H1 (cell line): Measurements from ENCODE around the gene SLC43A3. TPM values are rescaled to one million over a fixed set of nuclear protein-coding genes. Genes with fewer than 3 reads are reported as not detected.

Experiments used
- CTCF ChIA-PET: fragments of 300-600 bp; sonication (Branson Sonifier 250); formaldehyde crosslinking; loops from one replicate; lab custom pipeline; 2021; ENCODE audit not compliant: partially characterized antibody; lab: Charles Lee
- POLR2A ChIA-PET: fragments of 300-600 bp; sonication (Branson Sonifier 250); formaldehyde crosslinking; loops from one replicate; lab custom pipeline; 2021; ENCODE audit warnings: inconsistent platforms; ENCODE audit not compliant: partially characterized antibody; lab: Charles Lee
- DNase-seq, 2 experiments: peaks; one replicate each; pipeline versions ENCODE4 v3.0.0 to v3.0.0-alpha.2; 2010 to 2022; ENCODE audit warnings: low spot score in 2 of 2, low read depth in 1 of 2, mixed read lengths in 1 of 2
- FAIRE-seq: peaks from 2 replicates; lab custom pipeline; 2011; peaks lifted over from hg19 to GRCh38; lab: Jason Lieb, UNC
- H2AFZ ChIP-seq: 2 replicates; pipeline ENCODE4 v1.8.1; 2012; ENCODE audit warnings: low read length, inconsistent platforms
- H2AK5ac ChIP-seq: 2 replicates; pipeline ENCODE4 v1.6.1; 2013; ENCODE audit warnings: low read depth, low read length
- H2BK120ac ChIP-seq: replicated peaks from 2 replicates; pipeline ENCODE3; 2013; ENCODE audit warnings: low read depth, low read length, inconsistent platforms
- H2BK12ac ChIP-seq: 2 replicates; pipeline ENCODE4 v1.6.1; 2013; ENCODE audit warnings: low read depth, low read length
- H2BK15ac ChIP-seq: 2 replicates; pipeline ENCODE4 v1.6.1; 2013; ENCODE audit warnings: low read length
- H2BK20ac ChIP-seq: 2 replicates; pipeline ENCODE4 v1.6.1; 2013; ENCODE audit warnings: low read length
- H2BK5ac ChIP-seq: 2 replicates; pipeline ENCODE4 v1.6.1; 2013; ENCODE audit warnings: low read depth, low read length
- H3K14ac ChIP-seq: 2 replicates; pipeline ENCODE4 v1.6.1; 2013; ENCODE audit warnings: inconsistent platforms; ENCODE audit not compliant: insufficient read length
- H3K18ac ChIP-seq: 2 replicates; pipeline ENCODE4 v1.6.1; 2013; ENCODE audit warnings: low read length; ENCODE audit errors: extremely low read depth
- H3K23ac ChIP-seq: 2 replicates; pipeline ENCODE4 v1.6.1; 2013; ENCODE audit warnings: inconsistent platforms; ENCODE audit not compliant: insufficient read length
- H3K23me2 ChIP-seq: 2 replicates; pipeline ENCODE4 v1.6.1; 2013; ENCODE audit warnings: low read depth, low read length
- H3K27ac ChIP-seq: 2 replicates; pipeline ENCODE4 v1.6.1; 2011; ENCODE audit warnings: low read depth, low read length, inconsistent platforms
- H3K27me3 ChIP-seq, 4 experiments: replicated peaks in 1 of 4; 1 replicate in 1 of 4; 2 replicates in 3 of 4; pipeline versions ENCODE4 v1.6.1 to v1.8.1; 2011 to 2013; ENCODE audit warnings: low read length in 3 of 4, mild to moderate bottlenecking in 3 of 4, inconsistent platforms in 2 of 4, mixed read lengths in 2 of 4, moderate library complexity in 1 of 4; ENCODE audit not compliant: control insufficient read depth in 3 of 4, insufficient read depth in 3 of 4; ENCODE audit errors: extremely low read depth in 1 of 4
- H3K36me3 ChIP-seq, 4 experiments: 2 replicates each; pipeline versions ENCODE4 v1.6.1 to v1.8.1; 2011 to 2013; ENCODE audit warnings: mild to moderate bottlenecking in 4 of 4, low read length in 3 of 4, moderate library complexity in 2 of 4, control low read depth in 1 of 4, inconsistent platforms in 1 of 4; ENCODE audit not compliant: insufficient read depth in 4 of 4, control insufficient read depth in 2 of 4
- H3K4ac ChIP-seq: replicated peaks from 2 replicates; pipeline ENCODE3; 2013; ENCODE audit warnings: low read length, low read depth, mixed read lengths, inconsistent platforms; ENCODE audit not compliant: insufficient read length
- H3K4me1 ChIP-seq, 4 experiments: replicated peaks in 1 of 4; 1 replicate in 1 of 4; 2 replicates in 3 of 4; pipeline versions ENCODE4 v1.6.1 to v1.8.1; 2011 to 2013; ENCODE audit warnings: low read length in 3 of 4, inconsistent platforms in 2 of 4, mixed read lengths in 1 of 4; ENCODE audit not compliant: insufficient read depth in 4 of 4, control insufficient read depth in 3 of 4
- H3K4me2 ChIP-seq, 2 experiments: 2 replicates each; pipeline versions ENCODE4 v1.6.1 to v1.8.1; 2011 to 2013; ENCODE audit warnings: low read depth in 2 of 2, low read length in 2 of 2, control low read depth in 1 of 2, inconsistent platforms in 1 of 2, mild to moderate bottlenecking in 1 of 2; ENCODE audit not compliant: insufficient read depth in 1 of 2
- H3K4me3 ChIP-seq, 4 experiments: fragments of 200-600, 300-600 bp in 1 of 4; sonication (generic), shearing (Covaris generic), sonication (Bioruptor Twin) in 1 of 4; 2 replicates each; pipeline versions ENCODE4 v1.5.1 to v1.8.1; 2011 to 2016; ENCODE audit warnings: low read length in 4 of 4, low read depth in 3 of 4, control low read depth in 2 of 4, inconsistent platforms in 2 of 4, mild to moderate bottlenecking in 2 of 4, mixed read lengths in 1 of 4, moderate library complexity in 1 of 4; ENCODE audit not compliant: insufficient read depth in 2 of 4; ENCODE audit errors: extremely low read depth in 1 of 4
- H3K56ac ChIP-seq: replicated peaks from 2 replicates; pipeline ENCODE3; 2013; ENCODE audit warnings: low read depth, mild to moderate bottlenecking, mixed read lengths, low read length, inconsistent platforms; ENCODE audit not compliant: insufficient read length
- H3K79me1 ChIP-seq: 2 replicates; pipeline ENCODE4 v1.6.1; 2013; ENCODE audit warnings: low read depth, low read length, control low read depth
- H3K79me2 ChIP-seq, 2 experiments: 2 replicates each; pipeline versions ENCODE4 v1.6.1 to v1.8.1; 2012 to 2013; ENCODE audit warnings: low read length in 2 of 2, mild to moderate bottlenecking in 2 of 2, inconsistent platforms in 1 of 2; ENCODE audit not compliant: insufficient read depth in 2 of 2, control insufficient read depth in 1 of 2
- H3K9ac ChIP-seq, 4 experiments: replicated peaks in 1 of 4; 1 replicate in 1 of 4; 2 replicates in 3 of 4; pipeline versions ENCODE4 v1.6.1 to v1.8.1; 2011 to 2013; ENCODE audit warnings: low read depth in 3 of 4, low read length in 3 of 4, control low read depth in 2 of 4, mild to moderate bottlenecking in 2 of 4, moderate library complexity in 2 of 4, inconsistent platforms in 1 of 4; ENCODE audit errors: extremely low read depth in 1 of 4
- H3K9me3 ChIP-seq, 2 experiments: 2 replicates each; pipeline versions ENCODE4 v1.6.1 to v1.8.1; 2012 to 2013; ENCODE audit warnings: mild to moderate bottlenecking in 2 of 2, moderate library complexity in 2 of 2, control low read depth in 1 of 2, inconsistent platforms in 1 of 2, low read depth in 1 of 2, low read length in 1 of 2, mixed read lengths in 1 of 2; ENCODE audit not compliant: insufficient read depth in 2 of 2
- H4K20me1 ChIP-seq, 2 experiments: replicated peaks in 1 of 2; 2 replicates each; pipeline versions ENCODE3 to v1.8.1; 2011 to 2013; ENCODE audit warnings: inconsistent platforms in 2 of 2, low read length in 2 of 2, mild to moderate bottlenecking in 1 of 2; ENCODE audit not compliant: insufficient read depth in 2 of 2, control insufficient read depth in 1 of 2
- H4K5ac ChIP-seq: 2 replicates; pipeline ENCODE4 v1.6.1; 2013; ENCODE audit warnings: low read length, low read depth, mixed read lengths, inconsistent platforms; ENCODE audit not compliant: insufficient read length
- H4K8ac ChIP-seq: 2 replicates; pipeline ENCODE4 v1.8.0; 2013; ENCODE audit warnings: mild to moderate bottlenecking, moderate library complexity, low read length, inconsistent platforms; ENCODE audit not compliant: insufficient read depth; ENCODE audit errors: extremely low read depth
- H4K91ac ChIP-seq: replicated peaks from 2 replicates; pipeline ENCODE3; 2013; ENCODE audit warnings: low read length, mixed read lengths, inconsistent platforms; ENCODE audit not compliant: insufficient read length
- CBX8 ChIP-seq: fragments of 300-800, 300-1000 bp; sonication (generic); IDR thresholded peaks from 2 replicates; pipeline ENCODE4 v1.7.1; 2016; ENCODE audit warnings: low read depth, low read length, borderline replicate concordance
- WGBS, 2 experiments: shearing (Covaris generic) in 1 of 2; methylation state at CpG; one replicate each; pipeline versions ENCODE4 v1.1.6 to v1.1.7; 2013 to 2015; ENCODE audit warnings: low lambda C conversion rate in 2 of 2, mixed read lengths in 2 of 2, inconsistent platforms in 1 of 2, low coverage in 1 of 2, missing lambda C conversion rate in 1 of 2; ENCODE audit not compliant: insufficient replicate concordance in 2 of 2, insufficient coverage in 1 of 2, insufficient read length in 1 of 2; ENCODE audit errors: extremely low coverage in 1 of 2, missing lambda C conversion rate in 1 of 2; 5-methylcytosine and 5-hydroxymethylcytosine counted together
- polyA plus RNA-seq, 7 experiments: library from polyadenylated mRNA; depleted of rRNA in 3 of 7; stranded (reverse) in 5 of 7; unstranded in 2 of 7; fragments of >200 nt in 5 of 7; fragments of 200-250 nt in 2 of 7; gene quantifications; 1 replicate in 5 of 7; 2 replicates in 1 of 7; 4 replicates in 1 of 7; pipeline versions ENCODE4 v1.2.1 to v1.2.3, GENCODE V29; 2011 to 2013; ENCODE audit warnings: missing spikeins in 2 of 7, mixed read lengths in 2 of 7
- total RNA-seq: library from RNA; stranded (reverse); fragmentation: NEBNext Ultra II Directional; extraction: Animal tissue kit (Norgen Biotek cat#: 25700); gene quantifications from 2 replicates; pipeline ENCODE4 v1.2.1, GENCODE V29; 2021

Gene SLC43A3
- total and polyA plus RNA-seq, 2 of the 8 experiments (the other 6 are each of a cell fraction or from before 2014, with no cell fraction given) = 31.8 to 67.8 TPM

DNA sequence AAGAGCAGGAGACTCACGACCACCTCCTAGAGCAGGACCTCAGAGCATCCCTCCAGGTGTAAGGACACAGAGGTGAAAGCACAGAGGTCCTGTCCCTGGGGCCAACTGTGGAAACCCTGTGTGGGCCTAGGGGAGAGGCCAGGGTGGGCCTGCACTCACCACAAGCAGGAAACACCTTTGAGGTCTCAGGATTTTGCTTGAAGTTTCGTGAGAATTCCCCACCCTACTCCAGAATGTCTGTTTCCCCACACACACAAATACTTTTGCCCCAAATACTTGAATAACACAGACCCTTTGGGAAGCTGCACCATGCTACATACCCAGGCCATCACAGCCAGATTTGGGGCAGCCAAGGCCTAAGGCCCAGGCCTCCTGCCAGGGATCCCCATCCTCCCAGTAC lies 18.1 kb downstream of the SLC43A3 start:
- no peaks in the 10 kb centered on the region for H3K27me3 ChIP-seq
- H3K36me3 ChIP-seq = peaks cover 7 to 33% (median 23%) of the 10 kb centered on the region in 4 experiments; a peak in 6 of 8 replicates
- H2BK5ac ChIP-seq = no peak overlapping the region
- POLR2A ChIA-PET = interaction anchor here (0.9 to 1.7 kb wide), 2 partner anchors 8 to 241 kb away, joined by 3 read pairs; partner anchors contain the start of gene YPEL4
- no peak overlapping the region for H2BK120ac ChIP-seq
- no peak overlapping the region for H3K4me3 ChIP-seq
- H2BK20ac ChIP-seq = no peak overlapping the region
- no peak overlapping the region for H4K5ac ChIP-seq
- H2BK15ac ChIP-seq = no peak overlapping the region
- no peak overlapping the region for H4K91ac ChIP-seq
- no peaks in the 10 kb centered on the region for H3K4me1 ChIP-seq
- CTCF ChIA-PET = interaction anchor here (1.2 to 1.4 kb wide), 3 partner anchors 10 to 85 kb away, joined by 3 to 6 read pairs (median 4); no protein-coding TSS in a partner anchor
- no peak overlapping the region for H3K4ac ChIP-seq
- no peak for FAIRE-seq
- no peak overlapping the region for H2AK5ac ChIP-seq
- H4K8ac ChIP-seq = no peak overlapping the region
- H3K79me2 ChIP-seq = no peaks in the 10 kb centered on the region
- peaks cover 0 to 4% of the 10 kb centered on the region in 2 experiments for H4K20me1 ChIP-seq
- no peak overlapping the region for H3K56ac ChIP-seq
- H2AFZ ChIP-seq = no peak overlapping the region
- no peak overlapping the region for H3K18ac ChIP-seq
- H3K23ac ChIP-seq = no peak overlapping the region
- no peak overlapping the region for H3K14ac ChIP-seq
- H2BK12ac ChIP-seq = no peak overlapping the region
- no peak overlapping the region for H3K9ac ChIP-seq
- H3K23me2 ChIP-seq = no peaks in the 10 kb centered on the region
- no peaks in the 10 kb centered on the region for H3K9me3 ChIP-seq
- H3K4me2 ChIP-seq = no peak overlapping the region
- no peaks in the 10 kb centered on the region; the same call in 1 of the 2 replicates for H3K79me1 ChIP-seq
- DNase-seq = no peak
- 91% methylated on average over 2 of the region's 2 CpGs; no CpG with 5 or more reads in 1 of the 2 experiments for WGBS, 2 experiments
- no peak overlapping the region for H3K27ac ChIP-seq
- no peak for TF ChIP-seq CBX8
